ENCODE data around the gene PPFIBP1. TPM values are rescaled to one million over a fixed set of nuclear protein-coding genes. Genes with fewer than 3 reads are reported as not detected.

The PPFIBP1 gene
- total RNA-seq, 4 donors from 2014 or later, result 15.3 to 52.9 (median 39.8) TPM

GRCh38 chr12:27644158-27644845, 120.3 kb downstream of the PPFIBP1 start:
- intact Hi-C loops (cut with DNase I; ENCODE audit: low total_unique reads) (no loop called here), in situ Hi-C loops (cut with MboI; ENCODE audit: low pct_ligation_motif_present in 1 of 4, low pct_unique_long_range_greater_than_20kb in 1 of 4, low sequenced_read_pairs in 3 of 4) (no loop called here)
- H3K27ac ChIP-seq, result no peak overlapping the region
- no peaks in the 10 kb centered on the region for H3K27me3 ChIP-seq
- 64 to 83% methylated on average over 2 to 4 of the region's 4 CpGs for WGBS, 2 donors (ENCODE audit: low coverage in 1 of 2)
- no peak for DNase-seq
- no peaks in the 10 kb centered on the region for H3K9me3 ChIP-seq
- no peaks in the 10 kb centered on the region for H3K36me3 ChIP-seq
- TF ChIP-seq POLR2AphosphoS5 (IDR thresholded peaks at IDR 0.05) (no peak), EP300 (IDR thresholded peaks at IDR 0.05; ENCODE audit: low read depth) (no peak), POLR2A (IDR thresholded peaks at IDR 0.05) (no peak), CTCF (IDR thresholded peaks at IDR 0.05) (no peak)
- no peaks in the 10 kb centered on the region for H3K4me1 ChIP-seq
- no peak overlapping the region for H3K4me3 ChIP-seq

- H3K27ac ChIP-seq, result no peak overlapping the region
- no peak overlapping the region for H3K4me3 ChIP-seq
- TF ChIP-seq POLR2AphosphoS5 (IDR thresholded peaks at IDR 0.05) (no peak), POLR2A (IDR thresholded peaks at IDR 0.05) (no peak)
- H3K9me3 ChIP-seq, result no peaks in the 10 kb centered on the region
- intact Hi-C loops (cut with DNase I; ENCODE audit: low total_unique reads) (loop anchor here (5.0 kb wide), 1 partner anchor 213 kb away; no protein-coding TSS in a partner anchor), in situ Hi-C loops (cut with MboI; ENCODE audit: low pct_ligation_motif_present in 1 of 4, low pct_unique_long_range_greater_than_20kb in 1 of 4, low sequenced_read_pairs in 3 of 4) (no loop called here)
- H3K4me1 ChIP-seq, result no peaks in the 10 kb centered on the region
- 80 to 81% methylated on average over 3 of the region's 3 CpGs for WGBS, 2 donors (ENCODE audit: low coverage in 1 of 2)
- no peaks in the 10 kb centered on the region for H3K27me3 ChIP-seq
- H3K36me3 ChIP-seq, result no peaks in the 10 kb centered on the region
- no peak for DNase-seq
Observed at GRCh38 chr12:27645671-27646070, 121.7 kb downstream of the PPFIBP1 start.

- no peaks in the 10 kb centered on the region for H3K27me3 ChIP-seq
- intact Hi-C loops (cut with DNase I; ENCODE audit: low total_unique reads), result loop anchor here (5.0 kb wide), 1 partner anchor 214 kb away; no protein-coding TSS in a partner anchor
- no peaks in the 10 kb centered on the region for H3K36me3 ChIP-seq
- in situ Hi-C loops (cut with MboI; ENCODE audit: low pct_ligation_motif_present in 1 of 4, low pct_unique_long_range_greater_than_20kb in 1 of 4, low sequenced_read_pairs in 3 of 4), result no loop called here
- 44 to 73% methylated on average over 2 of the region's 2 CpGs for WGBS, 2 donors (ENCODE audit: low coverage in 1 of 2)
- TF ChIP-seq POLR2AphosphoS5 (IDR thresholded peaks at IDR 0.05) (no peak), POLR2A (IDR thresholded peaks at IDR 0.05) (no peak)
- no peak overlapping the region for H3K4me3 ChIP-seq
- no peak for DNase-seq
- no peaks in the 10 kb centered on the region for H3K4me1 ChIP-seq
- H3K27ac ChIP-seq, result no peak overlapping the region
- no peaks in the 10 kb centered on the region for H3K9me3 ChIP-seq
Observed at GRCh38 chr12:27646149-27646548, 122.1 kb downstream of the PPFIBP1 start.

GRCh38 chr12:27650011-27650410, 126.0 kb downstream of the PPFIBP1 start:
- intact Hi-C loops (cut with DNase I; ENCODE audit: low total_unique reads), result no loop called here
- Histone ChIP-seq H3K36me3 (no peaks in the 10 kb centered on the region), H3K4me1 (no peaks in the 10 kb centered on the region), H3K27me3 (no peaks in the 10 kb centered on the region), H3K4me3 (no peak overlapping the region), H3K27ac (no peak overlapping the region), H3K9me3 (no peaks in the 10 kb centered on the region)
- DNase-seq, result no peak
- TF ChIP-seq EP300 (IDR thresholded peaks at IDR 0.05; ENCODE audit: low read depth) (no peak), POLR2A (IDR thresholded peaks at IDR 0.05) (no peak)
- 86 to 90% methylated on average over 1 of the region's 1 CpG for WGBS, 2 donors (ENCODE audit: low coverage in 1 of 2)
- in situ Hi-C loops (cut with MboI; ENCODE audit: low pct_ligation_motif_present in 1 of 4, low pct_unique_long_range_greater_than_20kb in 1 of 4, low sequenced_read_pairs in 3 of 4), result loop anchor here in 3 of 4 donors (10.0 to 25.0 kb wide), 2 partner anchors 213 to 215 kb away; partner anchors contain the start of gene SMCO2 (in 1 of the 3)

GRCh38 chr12:27651201-27651600, 127.2 kb downstream of the PPFIBP1 start:
- H3K4me1 ChIP-seq, result no peaks in the 10 kb centered on the region
- intact Hi-C loops (cut with DNase I; ENCODE audit: low total_unique reads) (no loop called here), in situ Hi-C loops (cut with MboI; ENCODE audit: low pct_ligation_motif_present in 1 of 4, low pct_unique_long_range_greater_than_20kb in 1 of 4, low sequenced_read_pairs in 3 of 4) (loop anchor here in 3 of 4 donors (10.0 to 25.0 kb wide), 2 partner anchors 214 to 216 kb away; partner anchors contain the start of gene SMCO2 (in 1 of the 3))
- 62% methylated on average over 1 of the region's 1 CpG; no CpG with 5 or more reads in 1 of the 2 donors for WGBS, 2 donors (ENCODE audit: low coverage in 1 of 2)
- no peak overlapping the region for H3K4me3 ChIP-seq
- H3K27ac ChIP-seq, result no peak overlapping the region
- no peaks in the 10 kb centered on the region for H3K27me3 ChIP-seq
- no peak for DNase-seq
- H3K36me3 ChIP-seq, result no peaks in the 10 kb centered on the region
- H3K9me3 ChIP-seq, result no peaks in the 10 kb centered on the region
- TF ChIP-seq POLR2AphosphoS5 (IDR thresholded peaks at IDR 0.05) (no peak), POLR2A (IDR thresholded peaks at IDR 0.05) (no peak), CTCF (IDR thresholded peaks at IDR 0.05) (no peak), EP300 (IDR thresholded peaks at IDR 0.05; ENCODE audit: low read depth) (no peak)
